SJCRH30 (cell line): ENCODE measurements around the gene TANGO2. TPM values are rescaled to one million over a fixed set of nuclear protein-coding genes. Genes with fewer than 3 reads are reported as not detected.

Source experiments
- DNase-seq, 2 experiments: peaks; one replicate each; pipeline ENCODE4 v3.0.0-alpha.2; 2015 to 2020
- H3K27ac ChIP-seq: fragments of 250-450 bp; sonication (Bioruptor Pico); 2 replicates; pipeline ENCODE4 v1.5.1; 2020; ENCODE audit warnings: mild to moderate bottlenecking, moderate library complexity
- H3K27me3 ChIP-seq: fragments of 250-450 bp; sonication (Bioruptor Pico); 2 replicates; pipeline ENCODE4 v1.5.1; 2020; ENCODE audit warnings: mild to moderate bottlenecking, moderate library complexity
- H3K36me3 ChIP-seq: fragments of 250-450 bp; sonication (Bioruptor Pico); 2 replicates; pipeline ENCODE4 v1.5.1; 2020; ENCODE audit warnings: mild to moderate bottlenecking, moderate library complexity
- H3K4me1 ChIP-seq: fragments of 250-450 bp; sonication (Bioruptor Pico); 2 replicates; pipeline ENCODE4 v1.5.1; 2020; ENCODE audit warnings: mild to moderate bottlenecking, moderate library complexity
- H3K4me3 ChIP-seq: fragments of 250-450 bp; sonication (Bioruptor Pico); 2 replicates; pipeline ENCODE4 v1.5.1; 2020; ENCODE audit warnings: mild to moderate bottlenecking, moderate library complexity
- H3K9me3 ChIP-seq: fragments of 250-450 bp; sonication (Bioruptor Pico); replicated peaks from 2 replicates; pipeline ENCODE4 v1.5.1; 2020; ENCODE audit warnings: mild to moderate bottlenecking, moderate library complexity
- total RNA-seq: library from RNA; depleted of rRNA; stranded (reverse); fragments of >200 nt; shearing (Covaris generic); gene quantifications from 2 replicates; pipeline ENCODE4 v1.2.3, GENCODE V29; 2014

Gene TANGO2
- total RNA-seq, 1 experiment from 2014 or later: 9.4 TPM

- Histone ChIP-seq H3K36me3 (no peaks in the 10 kb centered on the region), H3K27me3 (peaks cover 6% of the 10 kb centered on the region; the same call in 1 of the 2 replicates), H3K9me3 (no peaks in the 10 kb centered on the region), H3K27ac (no peak overlapping the region), H3K4me3 (peak overlapping the region; percentile 76), H3K4me1 (peaks cover 4% of the 10 kb centered on the region; the same call in 1 of the 2 replicates)
- DNase-seq: peak; percentile 31 to 38
These were observed 579 bp downstream of the TANGO2 start for GRCh38 chr22:20021196-20022181.

DNA sequence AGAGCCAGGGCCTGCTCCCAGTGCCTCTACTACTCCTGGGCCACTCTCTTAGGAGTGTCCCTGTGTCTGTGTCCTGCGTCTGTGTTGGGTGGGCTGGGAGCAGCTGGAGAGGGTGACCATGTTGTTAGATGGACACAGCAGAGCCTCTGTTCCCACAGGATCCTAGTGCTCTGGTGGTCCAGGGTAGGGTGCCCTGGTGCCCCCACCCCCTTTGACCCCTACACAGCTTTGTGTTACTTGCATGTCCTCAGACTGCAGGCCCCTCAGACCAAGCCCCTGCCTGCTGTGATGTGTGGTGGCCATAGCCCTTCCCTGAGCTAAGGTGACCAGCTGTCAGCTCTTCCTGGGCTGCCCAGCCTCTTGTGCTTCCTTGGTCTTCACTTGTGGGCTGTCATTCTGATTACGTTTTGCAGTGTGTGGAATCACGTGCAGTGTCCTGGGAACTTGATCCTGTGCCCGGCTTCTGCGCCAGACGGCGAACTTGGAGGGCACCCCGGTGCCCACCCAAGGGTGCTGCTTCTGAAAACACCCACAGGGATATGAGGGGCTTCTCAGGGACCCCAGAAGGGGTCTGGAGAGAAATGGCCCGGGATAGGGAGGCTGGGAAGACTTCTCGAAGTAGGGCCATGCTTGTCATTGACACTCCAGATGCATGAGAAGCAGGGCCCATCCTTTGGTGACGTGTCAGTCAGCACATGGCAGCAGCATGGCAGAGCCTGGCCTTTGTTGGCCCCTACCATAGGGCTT is 1.5 kb downstream of the TANGO2 start:
- Histone ChIP-seq H3K36me3 (no peaks in the 10 kb centered on the region), H3K4me3 (no peak overlapping the region), H3K4me1 (peaks cover 4% of the 10 kb centered on the region; the same call in 1 of the 2 replicates), H3K27me3 (peaks cover 1% of the 10 kb centered on the region; the same call in 1 of the 2 replicates), H3K9me3 (no peaks in the 10 kb centered on the region), H3K27ac (no peak overlapping the region)
- no peak for DNase-seq

DNA sequence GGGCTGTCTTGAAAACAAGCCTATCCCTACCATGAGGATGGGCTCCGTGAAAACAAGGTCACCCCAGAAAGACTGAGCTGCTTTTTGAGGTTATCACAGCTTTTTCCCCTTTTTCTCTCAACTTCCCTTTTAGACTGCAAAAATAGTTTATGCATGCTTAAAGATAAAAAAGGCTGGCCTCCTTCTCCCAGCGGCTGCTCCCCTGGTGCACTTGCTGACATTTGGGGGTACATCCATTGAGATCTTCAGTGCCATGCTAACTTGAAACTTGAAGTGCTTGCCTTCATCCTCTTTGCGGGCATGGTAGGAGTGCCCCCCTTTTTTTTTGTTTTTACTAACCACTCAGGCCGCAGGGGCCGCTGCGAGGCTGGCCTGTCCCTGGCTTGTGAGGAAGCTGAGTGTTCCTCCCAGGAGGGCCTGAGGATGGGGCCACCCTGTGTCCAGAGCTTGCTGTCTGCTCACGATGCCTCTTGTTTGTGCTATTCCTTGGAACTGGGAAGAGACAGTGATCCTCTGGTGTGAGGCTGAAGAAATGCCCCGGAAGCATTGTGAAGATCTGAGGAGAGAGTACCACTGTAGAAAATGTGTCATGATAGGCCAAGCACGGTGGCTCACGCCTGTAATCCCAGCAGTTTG is 2.2 kb downstream of the TANGO2 start:
- Histone ChIP-seq H3K27me3 (no peaks in the 10 kb centered on the region), H3K27ac (no peak overlapping the region), H3K9me3 (no peaks in the 10 kb centered on the region), H3K4me1 (peaks cover 4% of the 10 kb centered on the region; the same call in 1 of the 2 replicates), H3K4me3 (no peak overlapping the region), H3K36me3 (no peaks in the 10 kb centered on the region)
- no peak for DNase-seq

DNA sequence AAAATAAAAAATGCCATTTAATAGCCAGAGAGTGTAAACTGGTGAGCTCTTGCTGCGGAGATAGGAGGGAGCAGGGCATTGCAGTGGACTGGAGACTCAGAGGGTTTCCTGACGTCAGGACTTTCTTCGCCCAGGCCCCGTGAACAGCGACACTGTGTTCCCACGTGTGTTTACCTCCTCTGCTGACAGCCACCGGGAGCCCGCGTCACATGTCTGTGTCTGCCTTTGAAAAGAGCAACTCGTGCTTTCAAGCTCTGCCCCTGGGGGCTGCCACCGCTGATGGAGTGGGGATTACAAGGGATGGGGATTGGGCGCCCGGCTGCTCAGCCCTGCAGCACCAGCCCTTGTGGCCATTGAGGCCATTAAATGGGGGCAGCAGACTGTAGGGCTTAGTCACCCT is 3.3 kb downstream of the TANGO2 start:
- H3K4me1 ChIP-seq: peaks cover 4% of the 10 kb centered on the region; the same call in 1 of the 2 replicates
- H3K27me3 ChIP-seq: no peaks in the 10 kb centered on the region
- H3K4me3 ChIP-seq: no peak overlapping the region
- no peak overlapping the region for H3K27ac ChIP-seq
- H3K9me3 ChIP-seq: no peaks in the 10 kb centered on the region
- no peaks in the 10 kb centered on the region for H3K36me3 ChIP-seq
- no peak for DNase-seq

- Histone ChIP-seq H3K9me3 (no peaks in the 10 kb centered on the region), H3K4me3 (no peak overlapping the region), H3K36me3 (no peaks in the 10 kb centered on the region), H3K27me3 (no peaks in the 10 kb centered on the region), H3K27ac (no peak overlapping the region), H3K4me1 (peaks cover 4% of the 10 kb centered on the region; the same call in 1 of the 2 replicates)
- no peak for DNase-seq
These were observed 3.9 kb downstream of the TANGO2 start for GRCh38 chr22:20024650-20025397.

DNA sequence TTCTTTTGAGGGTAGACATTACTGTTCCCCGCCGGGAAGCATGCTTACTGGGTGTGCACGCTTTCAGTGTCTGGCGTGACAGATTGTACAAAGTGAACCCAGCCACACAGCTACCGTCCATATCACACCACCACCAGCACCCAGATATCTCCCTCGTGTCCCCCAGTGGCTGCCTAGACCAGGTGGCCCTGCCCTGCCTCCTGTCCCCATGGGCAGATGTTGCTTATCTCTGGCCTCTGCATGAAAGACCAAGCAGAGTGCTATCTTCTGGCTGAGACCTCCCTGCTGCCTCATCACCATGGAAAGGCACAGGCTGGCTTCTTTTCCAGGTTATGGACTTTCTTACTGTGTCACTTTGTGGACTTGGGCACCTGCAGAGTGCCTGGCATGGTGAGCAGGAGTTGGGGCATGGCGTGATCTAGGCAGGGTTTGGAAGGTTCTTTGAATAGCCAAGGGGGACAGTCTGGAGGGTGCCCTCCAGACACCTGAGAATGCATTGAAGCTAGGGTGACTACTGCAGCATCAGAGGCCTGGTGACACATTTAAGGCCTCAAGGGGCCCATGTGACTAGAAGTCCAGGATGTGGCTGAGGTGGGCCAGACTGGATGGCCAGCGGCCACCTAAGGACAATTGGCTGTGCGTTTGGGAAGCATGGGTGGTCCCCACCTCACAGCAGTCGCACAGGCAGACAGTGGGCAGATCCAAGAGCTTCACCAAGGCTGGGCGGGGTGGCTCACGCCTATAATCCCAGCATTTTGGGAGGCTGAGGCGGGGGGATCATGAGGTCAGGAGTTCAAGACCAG is 4.7 kb downstream of the TANGO2 start:
- Histone ChIP-seq H3K9me3 (no peaks in the 10 kb centered on the region), H3K4me3 (no peak overlapping the region), H3K27ac (no peak overlapping the region), H3K36me3 (no peaks in the 10 kb centered on the region), H3K27me3 (no peaks in the 10 kb centered on the region), H3K4me1 (peaks cover 4% of the 10 kb centered on the region; the same call in 1 of the 2 replicates)
- DNase-seq: no peak

DNA sequence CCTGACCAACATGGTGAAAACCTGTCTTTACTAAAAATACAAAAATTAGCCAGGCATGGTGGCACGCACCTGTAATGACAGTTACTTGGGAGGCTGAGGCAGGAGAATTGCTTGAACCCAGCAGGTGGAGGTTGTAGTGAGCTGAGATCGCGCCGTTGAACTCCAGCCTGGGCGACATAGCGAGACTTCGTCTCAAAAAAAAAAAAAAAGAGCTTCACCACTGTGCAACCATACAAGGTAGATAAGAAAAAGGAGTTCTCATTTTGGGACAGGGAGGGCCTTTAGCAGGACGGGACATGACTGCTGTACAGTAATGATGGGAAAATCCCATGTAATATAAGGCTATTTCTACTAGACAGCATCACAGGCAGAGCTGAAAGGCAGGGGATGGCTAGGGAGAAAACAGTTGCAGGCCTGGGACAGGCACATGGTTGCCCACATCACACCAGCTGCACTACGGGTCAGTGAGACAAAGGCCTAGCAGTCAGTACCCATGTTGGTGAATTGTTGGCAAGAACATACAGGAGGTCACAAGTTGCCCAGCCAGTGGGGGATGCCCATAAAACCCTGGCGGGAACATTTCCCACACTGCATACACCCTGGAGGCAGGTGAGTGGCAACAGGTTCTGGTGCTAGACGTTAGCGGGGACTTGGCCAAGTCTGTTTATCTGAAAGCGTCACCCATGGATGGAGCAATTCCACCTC is 5.4 kb downstream of the TANGO2 start:
- H3K4me3 ChIP-seq: no peak overlapping the region
- peaks cover 4% of the 10 kb centered on the region; the same call in 1 of the 2 replicates for H3K4me1 ChIP-seq
- H3K27ac ChIP-seq: no peak overlapping the region
- H3K27me3 ChIP-seq: no peaks in the 10 kb centered on the region
- DNase-seq: no peak
- no peaks in the 10 kb centered on the region for H3K9me3 ChIP-seq
- H3K36me3 ChIP-seq: no peaks in the 10 kb centered on the region

- Histone ChIP-seq H3K4me1 (no peaks in the 10 kb centered on the region; the same call in 1 of the 2 replicates), H3K27ac (no peak overlapping the region), H3K4me3 (no peak overlapping the region), H3K9me3 (no peaks in the 10 kb centered on the region), H3K36me3 (no peaks in the 10 kb centered on the region), H3K27me3 (no peaks in the 10 kb centered on the region)
- DNase-seq: no peak
These were observed 6.2 kb downstream of the TANGO2 start for GRCh38 chr22:20026996-20027601.

GRCh38 chr22:20027966-20028854 is 7.3 kb downstream of the TANGO2 start:
- H3K4me1 ChIP-seq: no peaks in the 10 kb centered on the region
- H3K27ac ChIP-seq: no peak overlapping the region
- DNase-seq: peak in 1 of 2 experiments; percentile 45
- no peaks in the 10 kb centered on the region for H3K9me3 ChIP-seq
- H3K36me3 ChIP-seq: no peaks in the 10 kb centered on the region
- H3K4me3 ChIP-seq: no peak overlapping the region
- H3K27me3 ChIP-seq: no peaks in the 10 kb centered on the region

DNA sequence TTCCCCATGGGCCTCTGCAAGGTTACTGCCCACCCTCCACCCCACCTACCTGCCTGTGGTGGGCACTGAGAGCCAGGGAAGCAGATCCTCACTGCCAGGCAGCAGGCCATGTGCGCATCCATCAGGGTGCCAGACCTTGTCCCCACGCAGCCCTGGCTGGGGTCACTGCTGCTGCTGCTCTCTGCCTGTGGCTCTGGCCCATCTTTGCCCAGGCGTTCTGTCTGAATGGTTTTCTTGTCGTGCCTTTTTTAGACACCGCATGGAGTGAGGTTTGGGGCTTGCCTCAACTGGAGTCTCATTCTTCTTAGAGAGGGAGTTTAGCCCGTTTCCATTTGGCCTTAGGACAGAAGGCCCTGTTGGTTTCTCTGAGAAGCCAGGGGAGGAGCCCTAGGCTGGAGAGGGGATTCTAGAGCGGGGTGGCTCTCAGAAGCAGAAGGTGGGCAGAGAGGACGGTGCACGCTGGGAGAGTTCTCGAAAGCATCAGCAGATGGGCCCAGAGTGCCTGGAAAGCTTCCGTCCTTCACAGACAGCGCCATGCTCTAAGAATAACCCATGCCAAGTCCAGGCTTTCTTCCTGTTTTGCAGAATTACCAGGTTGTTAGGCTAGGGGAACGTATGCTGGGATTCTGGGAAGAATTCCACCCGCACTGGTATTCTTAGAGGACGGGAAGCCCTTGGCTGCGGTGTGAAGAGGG is 8.1 kb downstream of the TANGO2 start:
- no peak overlapping the region for H3K4me3 ChIP-seq
- no peaks in the 10 kb centered on the region for H3K36me3 ChIP-seq
- no peaks in the 10 kb centered on the region for H3K27me3 ChIP-seq
- no peak for DNase-seq
- H3K9me3 ChIP-seq: no peaks in the 10 kb centered on the region
- H3K4me1 ChIP-seq: no peaks in the 10 kb centered on the region
- H3K27ac ChIP-seq: no peak overlapping the region

DNA sequence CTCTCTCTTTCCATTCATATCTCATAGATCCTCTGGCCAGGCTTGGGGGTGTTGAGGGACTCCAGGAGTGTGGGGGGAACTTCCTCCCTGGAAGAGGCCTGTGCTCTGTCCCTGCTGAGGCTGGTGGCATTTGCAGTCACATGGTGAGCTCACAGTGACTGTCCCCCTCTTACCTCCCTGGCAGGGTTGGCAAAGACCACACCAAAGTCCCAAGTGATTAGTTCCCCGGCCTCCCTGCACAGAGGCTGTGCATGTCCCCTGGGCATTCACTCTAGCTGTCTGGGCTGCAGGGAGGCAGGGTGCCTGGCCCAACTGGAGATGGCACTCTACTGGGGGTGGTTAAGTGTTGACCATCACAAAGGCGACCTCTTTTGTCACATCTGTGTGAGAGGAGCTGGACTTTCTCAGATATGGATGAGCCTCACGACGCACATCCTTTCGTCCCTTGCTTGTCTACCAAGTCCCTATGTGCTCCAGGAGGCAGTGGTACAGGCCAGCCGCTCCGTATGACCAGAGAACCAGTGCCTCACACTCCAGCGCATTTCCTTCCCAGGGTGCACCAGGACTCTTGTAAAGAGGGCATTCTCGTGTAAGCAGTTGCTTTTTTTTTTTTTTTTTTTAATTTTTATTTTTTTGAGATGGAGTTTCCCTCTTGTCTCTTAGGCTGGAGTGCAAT is 8.8 kb downstream of the TANGO2 start:
- Histone ChIP-seq H3K4me3 (no peak overlapping the region), H3K27ac (no peak overlapping the region), H3K27me3 (no peaks in the 10 kb centered on the region)

More for the DNA sequence above, 8.8 kb downstream of the TANGO2 start:
- DNase-seq: no peak
- Histone ChIP-seq H3K9me3 (no peaks in the 10 kb centered on the region), H3K4me1 (no peaks in the 10 kb centered on the region), H3K36me3 (no peaks in the 10 kb centered on the region)
